Stimulated activated memory B cell treated with anti-CD40 and anti-IgM and Interleukin-4, amounts not matched to agents 10 μg/mL and 1 μg/mL and 100 μg/mL, for 72 hours (primary cell): ENCODE measurements around the gene DLL4.

Experiments
- ATAC-seq: fragments of 150-1000 bp; cut with Tn5 transposase; 2 replicates; pipeline ENCODE4 v1.10.0; 2021
- H3K27ac Mint-ChIP-seq: one replicate; pipeline ENCODE4 v1.8.0; 2022; ENCODE audit warnings: mild to moderate bottlenecking, mixed read lengths
- H3K27me3 Mint-ChIP-seq: one replicate; pipeline ENCODE4 v1.8.0; 2022; ENCODE audit warnings: mixed read lengths
- H3K36me3 Mint-ChIP-seq: one replicate; pipeline ENCODE4 v1.8.0; 2022; ENCODE audit warnings: mixed read lengths
- H3K4me1 Mint-ChIP-seq: one replicate; pipeline ENCODE4 v1.8.0; 2022; ENCODE audit warnings: mixed read lengths
- H3K4me3 Mint-ChIP-seq: one replicate; pipeline ENCODE4 v1.8.0; 2022; ENCODE audit warnings: mild to moderate bottlenecking, moderate library complexity, mixed read lengths
- H3K9me3 Mint-ChIP-seq: one replicate; pipeline ENCODE4 v1.8.0; 2022; ENCODE audit warnings: mixed read lengths

Gene DLL4

GRCh38 chr15:40968290-40969085 lies 39.3 kb downstream of the DLL4 start:
- Mint-ChIP-seq H3K27ac (no peak overlapping the region), H3K36me3 (no peaks in the 10 kb centered on the region)

GRCh38 chr15:40969363-40969762 lies 40.2 kb downstream of the DLL4 start:
- Mint-ChIP-seq H3K27me3 (peaks cover 6% of the 10 kb centered on the region), H3K4me1 (no peaks in the 10 kb centered on the region), H3K9me3 (no peaks in the 10 kb centered on the region), H3K27ac (no peak overlapping the region), H3K36me3 (no peaks in the 10 kb centered on the region), H3K4me3 (no peak overlapping the region)
- no peak for ATAC-seq

More at GRCh38 chr15:40968290-40969085, 39.3 kb downstream of the DLL4 start:
- no peaks in the 10 kb centered on the region for H3K9me3 Mint-ChIP-seq
- no peak overlapping the region for H3K4me3 Mint-ChIP-seq
- peaks cover 8% of the 10 kb centered on the region for H3K27me3 Mint-ChIP-seq
- no peaks in the 10 kb centered on the region for H3K4me1 Mint-ChIP-seq
- ATAC-seq = no peak

- ATAC-seq = no peak
- H3K36me3 Mint-ChIP-seq = peaks cover 42% of the 10 kb centered on the region
- H3K4me1 Mint-ChIP-seq = no peaks in the 10 kb centered on the region
- no peaks in the 10 kb centered on the region for H3K9me3 Mint-ChIP-seq
- no peak overlapping the region for H3K4me3 Mint-ChIP-seq
- H3K27me3 Mint-ChIP-seq = no peaks in the 10 kb centered on the region
- no peak overlapping the region for H3K27ac Mint-ChIP-seq
These were observed 45.7 kb downstream of the DLL4 start for GRCh38 chr15:40974879-40975278.

- Mint-ChIP-seq H3K27ac (no peak overlapping the region), H3K27me3 (no peaks in the 10 kb centered on the region), H3K9me3 (no peaks in the 10 kb centered on the region), H3K4me1 (no peaks in the 10 kb centered on the region), H3K36me3 (peaks cover 61% of the 10 kb centered on the region), H3K4me3 (no peak overlapping the region)
- no peak for ATAC-seq
These were observed 47.7 kb downstream of the DLL4 start for GRCh38 chr15:40976819-40977218.

- Mint-ChIP-seq H3K27me3 (no peaks in the 10 kb centered on the region), H3K4me1 (no peaks in the 10 kb centered on the region), H3K27ac (no peak overlapping the region), H3K36me3 (peaks cover 75% of the 10 kb centered on the region), H3K9me3 (no peaks in the 10 kb centered on the region), H3K4me3 (no peak overlapping the region)
- no peak for ATAC-seq
These were observed 49.0 kb downstream of the DLL4 start for GRCh38 chr15:40978141-40978540.

- peaks cover 79% of the 10 kb centered on the region for H3K36me3 Mint-ChIP-seq
- no peaks in the 10 kb centered on the region for H3K9me3 Mint-ChIP-seq
- no peak overlapping the region for H3K4me3 Mint-ChIP-seq
- no peak for ATAC-seq
- no peaks in the 10 kb centered on the region for H3K27me3 Mint-ChIP-seq
- H3K27ac Mint-ChIP-seq = no peak overlapping the region
- no peaks in the 10 kb centered on the region for H3K4me1 Mint-ChIP-seq
These were observed 49.4 kb downstream of the DLL4 start for GRCh38 chr15:40978562-40978961.

- Mint-ChIP-seq H3K9me3 (no peaks in the 10 kb centered on the region), H3K4me1 (no peaks in the 10 kb centered on the region), H3K27ac (no peak overlapping the region), H3K36me3 (peaks cover 85% of the 10 kb centered on the region), H3K4me3 (no peak overlapping the region), H3K27me3 (no peaks in the 10 kb centered on the region)
- no peak for ATAC-seq
These were observed 52.0 kb downstream of the DLL4 start for GRCh38 chr15:40981186-40981585.

- no peak overlapping the region for H3K27ac Mint-ChIP-seq
These were observed 53.7 kb downstream of the DLL4 start for GRCh38 chr15:40982855-40983254.

GRCh38 chr15:40984406-40984805 lies 55.3 kb downstream of the DLL4 start:
- Mint-ChIP-seq H3K4me3 (no peak overlapping the region), H3K36me3 (peaks cover 76% of the 10 kb centered on the region), H3K9me3 (no peaks in the 10 kb centered on the region), H3K4me1 (no peaks in the 10 kb centered on the region), H3K27ac (no peak overlapping the region), H3K27me3 (no peaks in the 10 kb centered on the region)
- ATAC-seq = no peak

More at GRCh38 chr15:40982855-40983254, 53.7 kb downstream of the DLL4 start:
- H3K4me3 Mint-ChIP-seq = no peak overlapping the region
- H3K9me3 Mint-ChIP-seq = no peaks in the 10 kb centered on the region
- ATAC-seq = no peak
- no peaks in the 10 kb centered on the region for H3K27me3 Mint-ChIP-seq
- peaks cover 85% of the 10 kb centered on the region for H3K36me3 Mint-ChIP-seq
- no peaks in the 10 kb centered on the region for H3K4me1 Mint-ChIP-seq

GRCh38 chr15:40984964-40985363 lies 55.8 kb downstream of the DLL4 start:
- H3K27ac Mint-ChIP-seq = no peak overlapping the region
- no peak overlapping the region for H3K4me3 Mint-ChIP-seq
- H3K27me3 Mint-ChIP-seq = no peaks in the 10 kb centered on the region
- no peaks in the 10 kb centered on the region for H3K9me3 Mint-ChIP-seq
- peaks cover 76% of the 10 kb centered on the region for H3K36me3 Mint-ChIP-seq
- H3K4me1 Mint-ChIP-seq = no peaks in the 10 kb centered on the region
- ATAC-seq = no peak

- Mint-ChIP-seq H3K27ac (no peak overlapping the region), H3K4me1 (no peaks in the 10 kb centered on the region), H3K4me3 (no peak overlapping the region), H3K27me3 (no peaks in the 10 kb centered on the region), H3K36me3 (peaks cover 76% of the 10 kb centered on the region), H3K9me3 (no peaks in the 10 kb centered on the region)
- no peak for ATAC-seq
These were observed 56.6 kb downstream of the DLL4 start for GRCh38 chr15:40985541-40986330.

- Mint-ChIP-seq H3K9me3 (no peaks in the 10 kb centered on the region), H3K36me3 (peaks cover 76% of the 10 kb centered on the region), H3K27ac (no peak overlapping the region), H3K4me1 (no peaks in the 10 kb centered on the region), H3K4me3 (no peak overlapping the region), H3K27me3 (no peaks in the 10 kb centered on the region)
- ATAC-seq = no peak
These were observed 57.7 kb downstream of the DLL4 start for GRCh38 chr15:40986820-40987219.

- Mint-ChIP-seq H3K4me1 (no peaks in the 10 kb centered on the region), H3K9me3 (no peaks in the 10 kb centered on the region), H3K4me3 (no peak overlapping the region), H3K27ac (no peak overlapping the region), H3K36me3 (peaks cover 71% of the 10 kb centered on the region), H3K27me3 (no peaks in the 10 kb centered on the region)
- no peak for ATAC-seq
These were observed 59.0 kb downstream of the DLL4 start for GRCh38 chr15:40988156-40988555.
